HG03139 (cell line): ENCODE data around the gene SIGLEC11.
"Not testable (repeated sequence)": the region's sequence is repeated elsewhere in the genome, so short reads cannot be mapped to it uniquely, and the experiment has no call there.

Experiments used
- ATAC-seq: cut with Tn5 transposase; IDR thresholded peaks from one replicate; pipeline ENCODE4 v1.9.1; 2021; ENCODE audit not compliant: unreplicated experiment

Gene SIGLEC11

GRCh38 chr19:49960980-49961379 is at the start of gene SIGLEC11:
SIGLEC11 (minus strand) TSS chr19:49961172; CDS start chr19:49961081, 91 bp downstream.
- ATAC-seq = not testable (repeated sequence)

GRCh38 chr19:50008532-50008931 is 47.6 kb upstream of the SIGLEC11 start:
- no peak for ATAC-seq

GRCh38 chr19:50007947-50008346 is 47.0 kb upstream of the SIGLEC11 start:
- ATAC-seq = no peak

GRCh38 chr19:50007170-50007569 is 46.2 kb upstream of the SIGLEC11 start:
- no peak for ATAC-seq

GRCh38 chr19:50005428-50005827 is 44.5 kb upstream of the SIGLEC11 start:
- ATAC-seq = no peak

GRCh38 chr19:50003810-50004419 is 42.9 kb upstream of the SIGLEC11 start:
- ATAC-seq = no peak

GRCh38 chr19:50003254-50003788 is 42.3 kb upstream of the SIGLEC11 start:
- ATAC-seq = no peak

GRCh38 chr19:50002386-50002960 is 41.5 kb upstream of the SIGLEC11 start:
- no peak for ATAC-seq

GRCh38 chr19:50001775-50002174 is 40.8 kb upstream of the SIGLEC11 start:
- no peak for ATAC-seq

- no peak for ATAC-seq
These were observed 40.0 kb upstream of the SIGLEC11 start for GRCh38 chr19:50000841-50001557.

GRCh38 chr19:50000038-50000840 is 39.3 kb upstream of the SIGLEC11 start:
- ATAC-seq = no peak

- ATAC-seq = no peak
These were observed 38.5 kb upstream of the SIGLEC11 start for GRCh38 chr19:49999371-50000010.

- ATAC-seq = no peak
These were observed 36.7 kb upstream of the SIGLEC11 start for GRCh38 chr19:49997709-49998108.

GRCh38 chr19:49988433-49988832 is 27.5 kb upstream of the SIGLEC11 start:
- ATAC-seq = no peak

- no peak for ATAC-seq
These were observed 27.0 kb upstream of the SIGLEC11 start for GRCh38 chr19:49988007-49988406.

- no peak for ATAC-seq
These were observed 26.3 kb upstream of the SIGLEC11 start for GRCh38 chr19:49987159-49987698.

GRCh38 chr19:49986354-49986753 is 25.4 kb upstream of the SIGLEC11 start:
- no peak for ATAC-seq

- no peak for ATAC-seq
These were observed 24.9 kb upstream of the SIGLEC11 start for GRCh38 chr19:49985871-49986270.

GRCh38 chr19:49984491-49984890 is 23.5 kb upstream of the SIGLEC11 start:
- no peak for ATAC-seq

GRCh38 chr19:49983645-49984229 is 22.8 kb upstream of the SIGLEC11 start:
- no peak for ATAC-seq
